HG03135 (cell line): ENCODE measurements around the gene GNAI1.

Experiments used
- ATAC-seq: cut with Tn5 transposase; IDR thresholded peaks from one replicate; pipeline ENCODE4 v1.9.1; 2021; ENCODE audit warnings: mild to moderate bottlenecking, moderate library complexity; ENCODE audit not compliant: unreplicated experiment

GNAI1 gene

GRCh38 chr7:80204919-80205318 is 70.3 kb downstream of the GNAI1 start:
- ATAC-seq, result no peak

GRCh38 chr7:80206763-80207162 is 72.1 kb downstream of the GNAI1 start:
- peak; percentile 82 for ATAC-seq

- ATAC-seq, result no peak
Measured at GRCh38 chr7:80207501-80207900, 72.9 kb downstream of the GNAI1 start.

- ATAC-seq, result no peak
Measured at GRCh38 chr7:80208700-80209099, 74.1 kb downstream of the GNAI1 start.

GRCh38 chr7:80210400-80210799 is 75.8 kb downstream of the GNAI1 start:
- ATAC-seq, result no peak

GRCh38 chr7:80213814-80214213 is 79.2 kb downstream of the GNAI1 start:
- no peak for ATAC-seq

- no peak for ATAC-seq
Measured at GRCh38 chr7:80215734-80216133, 81.1 kb downstream of the GNAI1 start.

GRCh38 chr7:80216996-80217842 is 82.6 kb downstream of the GNAI1 start:
- no peak for ATAC-seq

- no peak for ATAC-seq
Measured at GRCh38 chr7:80218723-80219122, 84.1 kb downstream of the GNAI1 start.

- no peak for ATAC-seq
Measured at GRCh38 chr7:80220022-80220634, 85.5 kb downstream of the GNAI1 start.

GRCh38 chr7:80224415-80224814 is 89.8 kb downstream of the GNAI1 start:
- ATAC-seq, result no peak

- ATAC-seq, result no peak
Measured at GRCh38 chr7:80225361-80225760, 90.7 kb downstream of the GNAI1 start.

- ATAC-seq, result no peak
Measured at GRCh38 chr7:80226629-80227028, 92.0 kb downstream of the GNAI1 start.

GRCh38 chr7:80230327-80230726 is 95.7 kb downstream of the GNAI1 start:
- no peak for ATAC-seq

- no peak for ATAC-seq
Measured at GRCh38 chr7:80231707-80232106, 97.1 kb downstream of the GNAI1 start.

GRCh38 chr7:80232979-80233724 is 98.5 kb downstream of the GNAI1 start:
- no peak for ATAC-seq

GRCh38 chr7:80235334-80235733 is 100.7 kb downstream of the GNAI1 start:
- ATAC-seq, result no peak

- ATAC-seq, result no peak
Measured at GRCh38 chr7:80236681-80237080, 102.0 kb downstream of the GNAI1 start.

- ATAC-seq, result no peak
Measured at GRCh38 chr7:80240265-80241025, 105.8 kb downstream of the GNAI1 start.

GRCh38 chr7:80241671-80242070 is 107.0 kb downstream of the GNAI1 start:
- ATAC-seq, result no peak

GRCh38 chr7:80243425-80243824 is 108.8 kb downstream of the GNAI1 start:
- no peak for ATAC-seq
